Neural crest cell (in vitro differentiated cells): Measurements from ENCODE around the gene EEF1G. TPM values are rescaled to one million over a fixed set of nuclear protein-coding genes. Genes with fewer than 3 reads are reported as not detected.
A peak's percentile ranks its signal among the peaks of the same experiment; 100 is the strongest.
"Not testable (repeated sequence)": the region's sequence is repeated elsewhere in the genome, so short reads cannot be mapped to it uniquely, and the experiment has no call there.

ENCODE experiments used
- DNase-seq: peaks from one replicate; pipeline ENCODE4 v3.0.0; 2021; ENCODE audit warnings: low read depth, mixed read lengths, low spot score
- H3K27ac Mint-ChIP-seq: one replicate; pipeline ENCODE4 v1.8.0; 2021; ENCODE audit warnings: mild to moderate bottlenecking, mixed read lengths; ENCODE audit not compliant: unreplicated experiment
- H3K27me3 Mint-ChIP-seq: 2 replicates; pipeline ENCODE4 v1.8.0; 2021; ENCODE audit warnings: low read depth, mild to moderate bottlenecking, mixed read lengths
- H3K36me3 Mint-ChIP-seq: 2 replicates; pipeline ENCODE4 v1.8.0; 2021; ENCODE audit warnings: low read depth, mild to moderate bottlenecking, mixed read lengths
- H3K4me1 Mint-ChIP-seq: 2 replicates; pipeline ENCODE4 v1.8.0; 2021; ENCODE audit warnings: mixed read lengths
- H3K4me3 Mint-ChIP-seq: one replicate; pipeline ENCODE4 v1.8.0; 2021; ENCODE audit warnings: mild to moderate bottlenecking, mixed read lengths
- H3K9me3 Mint-ChIP-seq: 2 replicates; pipeline ENCODE4 v1.8.0; 2021; ENCODE audit warnings: mixed read lengths
- total RNA-seq: library from RNA; stranded (reverse); gene quantifications from 2 replicates; pipeline ENCODE4 v1.2.1, GENCODE V29; 2021
- TF ChIP-seq, protein P1 (sequence below): fragments of 200-600 bp; sonication (generic); conservative IDR thresholded peaks from 2 replicates; pipeline ENCODE4 v1.5.0; 2021; ENCODE audit warnings: antibody characterized with exemption, mild to moderate bottlenecking

Gene EEF1G
- total RNA-seq, 1 donor from 2014 or later = 2,024 TPM

DNA sequence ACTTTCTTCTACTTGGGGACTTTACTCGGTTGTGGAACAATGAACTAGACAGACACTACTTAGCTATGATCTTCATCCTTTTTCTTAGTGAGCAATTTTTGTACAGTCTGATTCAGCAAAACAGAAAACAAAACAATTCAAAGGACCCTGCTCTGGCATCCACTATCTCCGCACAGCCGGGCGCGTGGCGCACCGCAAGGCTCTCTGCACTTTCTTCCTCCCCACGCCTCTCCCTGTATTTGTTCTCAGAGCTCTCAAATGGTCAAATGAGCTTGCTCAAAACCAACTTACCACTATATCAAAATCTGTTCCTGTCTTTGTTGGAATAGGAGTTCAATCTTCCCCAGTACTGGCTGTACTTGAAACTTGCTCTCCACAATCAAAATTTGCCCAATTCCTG is 7.4 kb downstream of the EEF1G start:
- TF ChIP-seq, protein P1, sequence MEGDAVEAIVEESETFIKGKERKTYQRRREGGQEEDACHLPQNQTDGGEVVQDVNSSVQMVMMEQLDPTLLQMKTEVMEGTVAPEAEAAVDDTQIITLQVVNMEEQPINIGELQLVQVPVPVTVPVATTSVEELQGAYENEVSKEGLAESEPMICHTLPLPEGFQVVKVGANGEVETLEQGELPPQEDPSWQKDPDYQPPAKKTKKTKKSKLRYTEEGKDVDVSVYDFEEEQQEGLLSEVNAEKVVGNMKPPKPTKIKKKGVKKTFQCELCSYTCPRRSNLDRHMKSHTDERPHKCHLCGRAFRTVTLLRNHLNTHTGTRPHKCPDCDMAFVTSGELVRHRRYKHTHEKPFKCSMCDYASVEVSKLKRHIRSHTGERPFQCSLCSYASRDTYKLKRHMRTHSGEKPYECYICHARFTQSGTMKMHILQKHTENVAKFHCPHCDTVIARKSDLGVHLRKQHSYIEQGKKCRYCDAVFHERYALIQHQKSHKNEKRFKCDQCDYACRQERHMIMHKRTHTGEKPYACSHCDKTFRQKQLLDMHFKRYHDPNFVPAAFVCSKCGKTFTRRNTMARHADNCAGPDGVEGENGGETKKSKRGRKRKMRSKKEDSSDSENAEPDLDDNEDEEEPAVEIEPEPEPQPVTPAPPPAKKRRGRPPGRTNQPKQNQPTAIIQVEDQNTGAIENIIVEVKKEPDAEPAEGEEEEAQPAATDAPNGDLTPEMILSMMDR = no peak
- Mint-ChIP-seq H3K36me3 (peaks cover 26% of the 10 kb centered on the region), H3K4me3 (no peak overlapping the region), H3K27ac (no peak overlapping the region), H3K27me3 (no peaks in the 10 kb centered on the region), H3K9me3 (no peaks in the 10 kb centered on the region), H3K4me1 (peaks cover 34% of the 10 kb centered on the region)
- no peak for DNase-seq

DNA sequence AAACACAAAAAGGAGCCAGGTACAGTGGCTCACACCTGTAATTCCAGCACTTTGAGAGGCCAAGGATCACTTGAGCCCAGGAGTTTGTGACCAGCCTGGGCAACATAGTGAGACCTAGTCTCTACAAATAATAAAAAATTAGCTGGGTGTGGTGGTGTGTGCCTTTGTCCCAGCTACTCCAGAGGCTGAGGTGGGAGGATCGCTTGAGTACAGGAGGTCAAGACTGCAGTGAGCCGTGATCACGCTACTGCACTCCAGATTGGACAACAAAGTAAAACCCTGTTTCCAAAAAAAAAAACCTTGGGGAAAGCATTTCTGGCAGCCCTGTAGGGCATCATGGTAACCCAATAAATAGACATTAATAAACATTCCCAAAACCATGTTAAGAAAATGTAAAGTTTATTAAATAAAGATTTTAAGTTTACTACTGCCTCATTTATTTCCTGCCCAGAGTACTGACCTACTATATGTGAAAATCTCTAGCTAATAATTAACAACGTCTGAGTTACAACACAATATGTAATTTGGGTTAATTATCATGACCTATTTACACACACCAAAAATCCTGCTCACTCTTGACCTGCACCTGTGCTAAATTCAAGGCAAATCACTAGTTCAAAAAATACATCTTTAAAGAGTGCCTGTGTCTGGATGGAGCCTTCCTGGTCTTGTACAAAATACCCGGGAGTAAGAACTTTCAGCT is 8.4 kb downstream of the EEF1G start:
- Mint-ChIP-seq H3K9me3 (no peaks in the 10 kb centered on the region), H3K4me1 (peaks cover 30% of the 10 kb centered on the region), H3K4me3 (peak overlapping the region; percentile 8), H3K27me3 (no peaks in the 10 kb centered on the region), H3K27ac (no peak overlapping the region), H3K36me3 (peaks cover 25% of the 10 kb centered on the region)
- DNase-seq = no peak
- TF ChIP-seq, protein P1 = no peak

DNA sequence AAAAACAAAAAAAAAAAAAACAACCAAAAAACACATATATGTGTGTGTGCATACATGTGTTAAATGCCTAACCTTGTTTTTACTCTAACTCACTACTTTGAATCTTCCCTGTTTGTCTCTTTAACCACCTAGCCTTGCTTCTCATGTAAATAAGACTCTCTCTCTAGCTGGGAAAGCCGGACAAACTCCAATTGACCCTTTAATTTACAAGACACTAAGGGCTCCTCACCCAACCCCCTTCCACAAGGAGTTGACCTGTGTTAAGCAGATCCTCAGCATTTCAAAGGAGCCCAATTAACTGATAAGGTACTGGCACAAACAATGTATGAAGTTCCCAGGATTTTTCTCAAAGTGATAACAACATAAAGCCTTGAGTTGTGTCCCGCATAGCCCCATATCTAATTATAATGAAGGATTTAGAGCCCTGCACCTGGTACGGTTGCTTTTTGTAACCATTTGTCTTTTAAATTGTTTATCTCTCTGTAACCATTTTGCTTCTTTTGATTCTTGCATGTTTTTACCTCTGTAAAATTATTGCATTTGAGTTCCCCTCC is 11.9 kb downstream of the EEF1G start:
- peaks cover 34% of the 10 kb centered on the region for H3K4me1 Mint-ChIP-seq
- not testable (repeated sequence) for H3K4me3 Mint-ChIP-seq, H3K9me3 Mint-ChIP-seq, DNase-seq, H3K27me3 Mint-ChIP-seq, H3K27ac Mint-ChIP-seq
- peaks cover 41% of the 10 kb centered on the region for H3K36me3 Mint-ChIP-seq

DNA sequence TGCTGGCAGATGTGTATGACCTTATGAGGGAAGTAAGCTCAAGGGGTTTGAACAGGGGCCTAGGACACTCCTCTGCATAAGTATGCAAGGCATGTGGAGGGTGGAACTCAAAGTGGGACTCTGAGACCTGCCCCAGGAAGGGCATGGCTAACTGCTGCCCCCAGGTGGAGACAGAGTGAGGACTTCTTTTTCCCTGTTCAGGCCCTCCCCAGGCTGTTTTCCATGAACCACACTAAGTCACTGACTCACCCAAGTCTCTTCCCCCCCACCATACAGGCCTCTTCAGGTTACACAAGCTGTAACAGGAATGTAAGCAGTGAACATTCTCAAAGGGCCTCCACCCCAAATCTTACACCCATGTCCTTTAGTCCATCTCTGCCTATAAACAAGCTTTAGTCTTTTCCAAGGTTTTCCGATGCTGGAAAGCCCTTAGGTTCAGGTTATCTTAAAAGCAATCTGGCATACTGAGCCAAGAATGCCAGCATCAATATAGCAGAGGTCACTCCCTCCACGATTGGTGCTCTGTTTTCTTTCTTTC is 13.1 kb downstream of the EEF1G start:
- Mint-ChIP-seq H3K36me3 (peaks cover 43% of the 10 kb centered on the region), H3K4me3 (no peak overlapping the region), H3K27me3 (no peaks in the 10 kb centered on the region), H3K4me1 (peaks cover 44% of the 10 kb centered on the region), H3K27ac (no peak overlapping the region), H3K9me3 (no peaks in the 10 kb centered on the region)
- DNase-seq = peak; percentile 48
- TF ChIP-seq, protein P1 = peak; percentile 76

DNA sequence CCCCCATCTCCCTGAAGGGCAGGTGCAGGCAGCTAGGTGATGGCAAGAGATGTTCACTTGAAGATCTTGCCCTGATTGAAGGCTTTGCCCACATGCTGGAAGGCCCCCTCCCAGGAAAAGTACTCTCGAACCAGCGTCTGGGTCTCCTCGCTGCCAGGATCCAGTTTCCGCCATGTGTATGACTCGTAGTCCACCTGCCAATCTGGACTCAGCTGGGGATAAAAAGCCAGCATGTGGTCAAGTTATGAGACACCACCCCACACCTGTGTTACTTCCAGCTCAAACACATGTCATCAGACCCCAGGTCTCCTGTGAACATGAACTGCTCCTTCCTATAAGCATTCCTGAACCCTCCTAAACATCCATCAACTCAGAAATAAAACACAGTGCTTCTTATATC is 14.1 kb downstream of the EEF1G start:
- not testable (repeated sequence) for DNase-seq, H3K27ac Mint-ChIP-seq, H3K27me3 Mint-ChIP-seq, H3K9me3 Mint-ChIP-seq, H3K4me3 Mint-ChIP-seq
- Mint-ChIP-seq H3K36me3 (peaks cover 42% of the 10 kb centered on the region), H3K4me1 (peaks cover 48% of the 10 kb centered on the region)

DNA sequence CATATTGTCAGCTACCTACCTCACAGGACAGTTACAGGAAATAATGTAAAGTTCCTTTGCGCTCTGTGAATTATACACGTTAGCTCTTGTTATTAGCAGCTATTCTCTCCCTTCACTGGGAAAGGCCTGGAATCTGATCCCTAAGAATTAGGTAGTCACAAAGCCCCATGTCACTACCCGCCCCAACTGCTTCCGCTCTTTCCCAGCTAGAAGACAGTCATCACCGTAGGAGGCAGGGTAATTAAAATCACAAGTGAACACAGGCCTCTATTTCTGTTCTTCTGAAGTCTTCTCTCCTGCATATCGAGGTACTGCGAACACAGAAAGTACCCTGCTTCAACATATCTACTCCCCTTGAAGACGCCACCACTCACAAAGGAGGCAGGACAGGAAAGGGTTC is 14.5 kb downstream of the EEF1G start:
- peaks cover 43% of the 10 kb centered on the region for H3K36me3 Mint-ChIP-seq
- H3K27me3 Mint-ChIP-seq = no peaks in the 10 kb centered on the region
- H3K4me3 Mint-ChIP-seq = no peak overlapping the region
- H3K4me1 Mint-ChIP-seq = peaks cover 52% of the 10 kb centered on the region
- no peak overlapping the region for H3K27ac Mint-ChIP-seq
- TF ChIP-seq, protein P1 = no peak
- no peaks in the 10 kb centered on the region for H3K9me3 Mint-ChIP-seq
- no peak for DNase-seq
